LNCAP (cell line): ENCODE measurements around the gene CCDC150.

Source experiments
- TF ChIP-seq, protein P1 (sequence below): fragments of 450-650 bp; IDR thresholded peaks from 2 replicates; pipeline ENCODE4 v1.5.1; 2017; ENCODE audit warnings: mild to moderate bottlenecking

The CCDC150 gene

DNA sequence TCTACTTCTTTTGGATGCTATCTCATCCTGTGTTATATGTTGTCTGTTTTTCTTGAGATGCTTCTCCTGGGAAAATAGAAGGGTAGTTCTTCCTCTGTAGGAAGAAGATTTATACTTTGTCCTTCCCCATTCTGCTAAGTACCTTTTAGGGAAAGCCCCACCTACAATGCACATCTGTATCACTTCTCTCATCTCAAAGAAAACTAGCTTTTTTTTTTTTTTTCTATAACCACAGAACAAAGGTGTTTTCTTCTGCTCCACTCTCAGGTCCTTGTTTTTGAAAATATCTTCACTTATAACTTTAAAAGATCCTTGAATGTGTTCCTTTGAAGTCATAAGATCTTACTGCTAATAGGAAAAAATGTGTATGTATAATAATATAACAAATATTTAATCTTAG is 30.8 kb downstream of the CCDC150 start:
- TF ChIP-seq, protein P1, sequence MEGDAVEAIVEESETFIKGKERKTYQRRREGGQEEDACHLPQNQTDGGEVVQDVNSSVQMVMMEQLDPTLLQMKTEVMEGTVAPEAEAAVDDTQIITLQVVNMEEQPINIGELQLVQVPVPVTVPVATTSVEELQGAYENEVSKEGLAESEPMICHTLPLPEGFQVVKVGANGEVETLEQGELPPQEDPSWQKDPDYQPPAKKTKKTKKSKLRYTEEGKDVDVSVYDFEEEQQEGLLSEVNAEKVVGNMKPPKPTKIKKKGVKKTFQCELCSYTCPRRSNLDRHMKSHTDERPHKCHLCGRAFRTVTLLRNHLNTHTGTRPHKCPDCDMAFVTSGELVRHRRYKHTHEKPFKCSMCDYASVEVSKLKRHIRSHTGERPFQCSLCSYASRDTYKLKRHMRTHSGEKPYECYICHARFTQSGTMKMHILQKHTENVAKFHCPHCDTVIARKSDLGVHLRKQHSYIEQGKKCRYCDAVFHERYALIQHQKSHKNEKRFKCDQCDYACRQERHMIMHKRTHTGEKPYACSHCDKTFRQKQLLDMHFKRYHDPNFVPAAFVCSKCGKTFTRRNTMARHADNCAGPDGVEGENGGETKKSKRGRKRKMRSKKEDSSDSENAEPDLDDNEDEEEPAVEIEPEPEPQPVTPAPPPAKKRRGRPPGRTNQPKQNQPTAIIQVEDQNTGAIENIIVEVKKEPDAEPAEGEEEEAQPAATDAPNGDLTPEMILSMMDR = no peak

DNA sequence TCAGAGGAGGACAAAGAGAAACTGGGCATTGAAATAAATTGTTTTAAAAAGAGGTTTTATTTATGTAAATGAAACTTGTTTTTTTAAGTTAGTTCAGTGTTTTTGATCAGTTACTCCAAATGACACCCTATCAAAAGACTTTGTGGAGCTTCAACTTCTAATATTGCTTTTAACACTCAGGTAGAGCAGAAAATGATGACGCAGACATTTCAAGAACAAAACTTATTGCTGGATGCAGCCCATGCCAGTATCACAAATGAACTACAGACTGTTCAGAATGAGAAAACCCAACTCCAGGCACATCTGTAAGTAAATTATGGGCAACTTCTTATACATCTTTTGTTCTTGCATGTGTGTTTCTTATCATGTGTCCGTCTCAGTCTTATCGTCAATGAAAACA is 36.4 kb downstream of the CCDC150 start:
- TF ChIP-seq, protein P1 = no peak

DNA sequence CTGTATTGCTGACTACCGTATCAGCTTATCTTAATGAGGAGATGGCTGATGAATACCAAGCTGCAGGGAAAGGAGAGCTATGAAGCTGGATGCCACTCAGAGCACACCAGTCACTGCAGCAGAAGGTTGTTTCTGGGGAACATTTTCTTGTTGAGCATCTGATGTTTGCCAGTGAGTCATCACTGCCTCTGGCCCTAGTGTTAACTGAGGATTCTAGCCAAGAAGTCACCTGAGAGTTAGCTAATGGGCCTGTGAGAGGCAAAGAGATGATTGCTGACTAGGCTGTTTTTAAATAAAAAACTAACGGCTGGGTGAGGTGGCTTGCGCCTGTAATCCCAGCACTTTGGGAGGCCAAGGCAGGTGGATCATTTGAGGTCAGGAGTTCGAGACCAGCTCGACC is 37.9 kb downstream of the CCDC150 start:
- TF ChIP-seq, protein P1 = no peak

DNA sequence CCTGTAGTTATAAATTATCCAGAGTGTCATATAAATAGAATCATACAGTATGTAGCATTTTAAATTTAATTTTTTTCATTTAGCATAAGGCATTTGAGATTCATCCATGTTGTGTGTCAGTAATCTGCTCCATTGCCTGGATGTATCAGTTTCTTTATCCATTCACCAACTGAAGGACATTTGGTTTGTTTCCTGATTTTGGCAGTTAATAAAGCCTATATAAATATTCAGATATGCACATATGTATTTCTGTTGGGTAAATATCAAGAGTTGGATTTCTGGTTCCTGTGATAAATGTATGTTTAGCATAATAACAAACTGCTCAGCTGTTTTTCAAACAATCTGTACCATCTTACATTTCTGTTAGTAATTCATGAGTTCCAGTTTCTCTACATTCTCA is 39.9 kb downstream of the CCDC150 start:
- TF ChIP-seq, protein P1 = no peak

DNA sequence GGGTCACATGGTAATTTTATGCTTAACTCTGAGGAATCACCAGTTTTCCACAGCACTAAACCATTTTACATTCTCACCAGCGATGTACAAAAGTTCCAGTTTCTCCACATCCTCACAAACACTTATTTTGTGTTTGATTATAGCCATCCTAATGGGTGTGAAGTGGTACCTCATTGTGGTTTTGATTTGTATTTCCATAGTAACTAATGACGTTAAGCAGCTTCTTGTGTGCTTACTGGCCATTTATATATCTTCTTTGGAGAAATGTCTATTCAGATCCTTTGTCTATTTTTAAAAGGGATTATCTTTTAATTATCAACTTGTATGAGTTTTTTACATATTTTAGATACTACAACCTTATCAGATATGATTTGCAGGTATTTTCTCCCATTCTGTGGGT is 42.0 kb downstream of the CCDC150 start:
- TF ChIP-seq, protein P1 = no peak

DNA sequence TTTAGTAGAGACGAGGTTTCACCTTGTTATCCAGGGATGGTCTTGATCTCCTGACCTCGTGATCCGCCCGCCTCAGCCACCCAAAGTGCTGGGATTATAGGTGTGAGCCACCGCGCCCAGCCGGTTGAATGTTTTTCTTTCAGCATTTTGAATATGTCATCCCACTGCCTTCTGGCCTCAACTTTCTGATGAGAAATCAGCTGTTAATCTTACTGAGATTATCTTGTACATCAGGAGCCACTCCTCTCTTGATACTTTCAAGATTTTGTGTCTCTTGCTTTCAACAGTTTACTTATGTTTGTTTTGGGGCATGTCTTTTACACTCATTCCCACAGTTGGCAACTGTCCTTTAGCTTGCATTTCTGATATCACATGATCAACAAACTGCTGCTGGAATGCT is 46.3 kb downstream of the CCDC150 start:
- TF ChIP-seq, protein P1 = no peak

DNA sequence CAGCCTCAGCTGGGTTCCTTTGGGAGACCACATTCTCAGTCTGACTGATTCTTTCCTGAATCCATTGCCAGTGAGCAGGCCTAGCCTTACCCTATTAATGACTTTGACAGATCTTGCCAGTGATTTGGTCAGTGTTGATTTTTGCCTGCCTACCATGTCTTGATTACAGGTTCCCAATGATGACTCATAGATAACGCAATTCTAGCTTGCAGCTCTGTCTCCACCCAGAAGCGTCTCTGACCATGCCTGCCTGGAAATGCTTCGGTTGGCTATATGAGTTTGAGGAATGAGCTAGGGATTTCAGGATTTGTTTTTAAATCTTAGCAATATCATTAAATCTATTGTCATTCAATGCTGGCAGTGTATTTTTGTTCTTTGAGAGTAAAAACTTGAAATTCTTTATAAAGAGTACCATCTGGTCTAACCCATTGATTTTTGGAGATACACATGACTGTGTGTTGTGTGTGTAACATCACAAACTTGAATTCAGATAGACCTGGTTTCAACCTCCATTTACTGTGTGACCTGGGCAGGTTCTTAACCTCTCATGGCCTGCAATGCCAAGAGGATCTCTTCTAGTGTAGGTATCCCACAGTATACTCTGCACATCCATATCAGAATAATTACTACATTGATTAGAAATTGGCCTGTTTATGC is 57.0 kb downstream of the CCDC150 start:
- TF ChIP-seq, protein P1 = no peak

DNA sequence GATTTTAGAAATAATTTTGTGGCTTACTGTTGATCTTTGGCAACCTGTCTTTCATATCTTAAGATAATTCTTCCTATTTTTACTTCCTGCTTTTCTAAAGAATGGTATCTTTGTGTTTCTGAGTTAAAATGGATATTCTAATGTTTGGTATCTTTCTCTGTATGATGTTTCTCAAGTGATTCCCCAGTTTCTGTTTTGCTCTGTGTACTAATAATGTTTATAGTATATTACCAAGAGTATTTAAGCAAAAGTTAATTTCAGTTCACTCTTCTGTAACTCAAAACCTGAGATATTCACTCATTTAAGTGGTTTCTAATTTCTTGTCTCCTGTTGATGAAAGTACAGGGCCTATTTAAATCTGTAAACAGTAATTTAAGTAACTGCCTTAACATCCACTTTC is 58.3 kb downstream of the CCDC150 start:
- TF ChIP-seq, protein P1 = no peak
